ENCODE data around the gene GANC.
"Not testable (repeated sequence)": the region's sequence is repeated elsewhere in the genome, so short reads cannot be mapped to it uniquely, and the experiment has no call there.

The GANC gene

GRCh38 chr15:42272939-42273899 lies at the start of gene GANC, which contains the start of gene TMEM87A:
TSS of gene GANC (plus strand) at chr15:42273201. CDS start at chr15:42274482, 1,281 bp downstream.
TSS of gene TMEM87A (minus strand) at chr15:42273433. CDS start at chr15:42273398, 35 bp downstream.
- H3K4me3 ChIP-seq (ENCODE audit: low read depth, low read length), result peak within 1 kb of the TSS; percentile 75
- DNase-seq (ENCODE audit: low read depth), result peak; percentile 96

DNA sequence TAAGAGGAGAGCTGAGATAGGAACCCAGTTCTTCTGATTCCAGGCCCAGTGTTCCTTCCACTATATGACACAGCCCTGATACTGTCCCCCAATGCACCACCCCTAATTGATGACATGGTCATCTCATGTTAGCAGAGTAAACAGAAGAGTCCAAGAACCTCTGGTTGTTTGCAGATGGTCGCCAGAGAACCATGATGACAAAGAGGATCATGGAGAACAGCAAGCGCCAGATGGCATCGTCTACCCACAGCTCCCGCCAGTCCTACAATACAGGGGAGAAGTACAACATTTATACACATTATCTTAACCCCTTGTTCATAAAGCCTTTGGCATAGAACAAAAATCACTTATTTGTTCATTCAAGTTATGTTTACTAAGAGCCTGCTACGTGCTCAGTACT lies 46.4 kb upstream of the GANC start:
- H3K4me3 ChIP-seq (ENCODE audit: low read depth, low read length), result no peak overlapping the region
- no peak for DNase-seq (ENCODE audit: low read depth)

DNA sequence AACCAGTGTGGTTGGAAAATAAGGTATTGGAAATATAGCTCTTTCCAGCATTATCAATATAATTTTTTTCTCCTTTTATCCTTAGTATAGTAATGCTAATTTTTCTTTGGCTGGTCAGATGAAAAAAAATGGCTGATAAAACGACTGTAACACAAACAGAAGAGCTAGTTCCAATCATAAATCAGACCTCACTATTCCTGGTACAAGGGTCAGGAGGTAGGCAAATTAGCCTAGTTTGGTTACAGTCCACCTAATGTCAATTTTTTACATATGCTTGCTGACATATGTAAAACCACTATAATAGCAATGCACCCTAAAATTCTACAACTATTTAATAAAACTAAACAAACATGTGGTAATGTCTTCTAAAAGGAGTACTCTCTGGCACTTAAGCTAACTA lies 45.0 kb upstream of the GANC start:
- H3K4me3 ChIP-seq (ENCODE audit: low read depth, low read length), result no peak overlapping the region
- no peak for DNase-seq (ENCODE audit: low read depth)

DNA sequence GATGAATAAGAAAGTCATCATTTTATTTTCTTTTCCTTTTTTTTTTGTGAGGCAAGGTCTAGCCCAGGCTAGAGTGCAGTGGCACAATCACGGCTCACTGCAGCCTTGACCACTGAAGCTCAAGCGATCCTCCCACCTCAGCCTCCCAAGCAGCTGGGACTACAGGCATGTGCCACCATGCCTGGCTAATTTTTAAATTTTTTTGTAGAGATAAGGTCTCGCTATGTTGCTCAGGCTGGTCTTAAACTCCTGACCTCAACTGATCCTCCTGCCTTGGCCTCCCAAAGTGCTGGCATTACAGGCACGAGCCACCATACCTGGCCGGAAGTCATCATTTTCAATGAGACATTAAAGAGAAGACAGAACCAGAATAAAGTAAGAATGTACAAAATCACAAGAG lies 44.0 kb upstream of the GANC start:
- not testable (repeated sequence) for DNase-seq (ENCODE audit: low read depth); H3K4me3 ChIP-seq (ENCODE audit: low read depth, low read length)

GRCh38 chr15:42231088-42231487 lies 41.9 kb upstream of the GANC start:
- H3K4me3 ChIP-seq (ENCODE audit: low read depth, low read length), result no peak overlapping the region
- no peak for DNase-seq (ENCODE audit: low read depth)

- H3K4me3 ChIP-seq (ENCODE audit: low read depth, low read length), result no peak overlapping the region
- no peak for DNase-seq (ENCODE audit: low read depth)
These were observed 40.4 kb upstream of the GANC start for GRCh38 chr15:42232606-42233005.

GRCh38 chr15:42233107-42233506 lies 39.9 kb upstream of the GANC start:
- H3K4me3 ChIP-seq (ENCODE audit: low read depth, low read length), result no peak overlapping the region
- DNase-seq (ENCODE audit: low read depth), result no peak

DNA sequence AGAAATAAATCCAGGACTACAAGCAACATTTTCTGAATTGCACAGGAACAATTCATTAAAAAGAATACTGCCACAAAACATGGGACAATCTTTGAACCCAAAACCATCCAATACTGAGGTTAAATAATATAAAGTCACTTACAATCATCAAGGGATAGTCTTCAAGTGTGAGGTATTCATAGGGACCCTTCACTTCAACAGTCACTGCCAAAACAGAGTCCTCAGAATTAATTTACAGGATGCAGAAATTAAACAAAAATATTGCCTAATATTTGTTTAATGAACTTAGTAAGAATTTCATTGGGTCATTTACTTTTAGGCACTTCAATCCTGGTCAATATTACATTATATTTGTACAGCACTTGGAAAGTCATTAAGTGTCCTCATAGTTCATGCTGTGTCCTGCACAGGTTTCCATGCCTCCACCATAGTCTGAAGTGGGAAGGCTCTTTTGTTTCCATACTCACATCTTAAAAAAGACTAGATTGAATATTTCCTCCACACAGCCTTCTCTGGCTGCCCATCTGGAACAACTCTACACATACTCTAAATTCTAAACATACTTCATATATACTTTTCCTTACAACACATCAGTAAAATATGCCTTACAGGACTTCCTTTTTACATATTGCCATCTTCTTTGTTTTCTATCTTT lies 33.3 kb upstream of the GANC start:
- no peak overlapping the region for H3K4me3 ChIP-seq (ENCODE audit: low read depth, low read length)
- DNase-seq (ENCODE audit: low read depth), result no peak

DNA sequence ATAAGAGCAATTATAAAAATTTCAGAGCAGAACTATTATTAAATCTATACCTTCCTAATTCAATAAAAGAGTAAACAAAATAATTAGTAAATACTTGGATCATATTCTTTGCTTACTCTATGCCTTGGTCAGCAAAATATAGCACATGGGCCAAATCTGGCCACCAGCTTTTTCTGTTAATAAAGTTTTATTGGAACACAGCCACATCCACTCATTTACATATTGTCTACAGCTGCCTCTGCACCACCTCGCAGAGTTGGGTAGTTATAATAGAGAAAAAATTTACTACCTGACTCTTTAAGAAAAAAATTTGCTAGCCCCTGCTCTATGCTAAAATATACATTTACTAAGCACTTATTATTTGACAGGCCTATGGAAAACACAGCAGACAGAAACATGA lies 32.2 kb upstream of the GANC start:
- no peak overlapping the region for H3K4me3 ChIP-seq (ENCODE audit: low read depth, low read length)
- DNase-seq (ENCODE audit: low read depth), result no peak

DNA sequence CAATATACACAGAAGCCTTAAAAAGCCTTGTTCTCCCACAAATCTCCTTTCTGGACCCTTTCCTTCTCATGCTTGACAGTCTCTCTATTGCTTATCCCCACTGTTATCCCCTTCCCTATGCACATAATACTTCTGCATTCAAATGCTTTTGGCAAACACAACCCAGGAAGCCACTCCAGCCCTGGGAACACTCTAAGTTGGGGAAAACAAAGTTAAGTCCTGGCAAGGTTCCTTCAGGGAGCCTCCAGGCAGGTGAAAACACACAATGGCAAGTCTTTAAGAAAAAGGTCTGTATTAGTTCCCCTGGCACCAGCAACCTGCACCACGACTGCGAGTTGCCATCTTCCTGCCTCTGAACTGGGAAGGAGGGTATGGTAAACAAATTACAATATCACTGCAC lies 19.7 kb upstream of the GANC start:
- H3K4me3 ChIP-seq (ENCODE audit: low read depth, low read length), result no peak overlapping the region
- no peak for DNase-seq (ENCODE audit: low read depth)

- DNase-seq (ENCODE audit: low read depth), result no peak
These were observed 8.2 kb upstream of the GANC start for GRCh38 chr15:42264795-42265194.

DNA sequence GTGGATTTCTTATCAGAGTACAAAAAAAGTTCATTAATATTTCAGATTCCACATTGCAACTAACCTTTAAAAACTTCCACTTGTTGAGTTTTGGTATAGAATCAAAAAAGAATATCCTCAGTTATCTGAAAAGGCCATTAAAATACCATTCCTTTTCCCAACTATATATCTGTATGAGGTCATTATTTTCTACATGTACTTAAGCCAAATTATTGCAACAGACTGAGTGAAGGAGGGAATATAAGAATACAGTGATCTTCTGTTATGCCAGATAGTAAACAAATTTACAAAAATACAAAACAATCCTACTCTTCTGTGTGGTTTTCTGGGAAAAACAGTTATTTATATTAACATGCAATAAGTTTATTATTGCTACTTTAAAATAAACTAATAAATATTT lies 5.7 kb upstream of the GANC start:
- H3K4me3 ChIP-seq (ENCODE audit: low read depth, low read length), result no peak overlapping the region
- no peak for DNase-seq (ENCODE audit: low read depth)

More at GRCh38 chr15:42264795-42265194, 8.2 kb upstream of the GANC start:
- no peak overlapping the region for H3K4me3 ChIP-seq (ENCODE audit: low read depth, low read length)

GRCh38 chr15:42270551-42270950 lies 2.5 kb upstream of the GANC start:
- no peak for DNase-seq (ENCODE audit: low read depth)
- no peak overlapping the region for H3K4me3 ChIP-seq (ENCODE audit: low read depth, low read length)

DNA sequence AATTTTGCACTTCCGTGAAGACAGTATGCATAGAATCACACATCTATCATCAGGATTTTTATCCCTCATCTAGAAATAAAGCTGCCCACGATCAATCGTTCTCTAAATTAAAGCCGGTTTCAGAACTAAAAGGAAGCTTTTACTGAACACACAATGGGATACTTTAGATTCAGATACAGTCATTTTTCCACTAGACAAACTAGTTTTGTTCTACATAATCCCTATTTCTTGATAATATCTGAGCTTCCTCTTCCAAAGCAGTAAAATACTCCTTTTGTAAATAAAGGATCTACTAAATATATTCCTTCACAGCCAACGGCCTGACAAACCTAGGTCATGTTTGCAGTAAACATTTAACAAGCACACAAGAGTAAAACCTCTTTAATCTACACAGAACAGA lies 2.0 kb upstream of the GANC start:
- H3K4me3 ChIP-seq (ENCODE audit: low read depth, low read length), result peak overlapping the region; percentile 29
- DNase-seq (ENCODE audit: low read depth), result no peak

- DNase-seq (ENCODE audit: low read depth), result peak; percentile 33
These were observed 1.1 kb downstream of the GANC start for GRCh38 chr15:42273900-42274701.

DNA sequence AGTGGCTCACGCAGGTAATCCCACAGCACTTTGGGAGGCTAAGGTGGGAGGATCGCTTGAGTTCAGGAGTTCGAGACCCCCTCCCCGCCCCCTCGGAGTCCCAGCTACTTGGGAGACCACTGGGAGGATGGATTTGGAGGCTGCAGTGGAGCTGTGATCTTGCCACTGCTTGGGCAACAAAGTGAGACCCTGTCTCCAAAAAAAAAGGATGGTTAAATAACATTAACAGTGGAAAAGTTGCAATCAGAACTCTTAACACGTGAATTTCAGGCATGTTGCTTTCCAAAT lies 1.6 kb downstream of the GANC start:
- no peak for DNase-seq (ENCODE audit: low read depth)

More at GRCh38 chr15:42273900-42274701, 1.1 kb downstream of the GANC start:
- peak overlapping the region; percentile 75 for H3K4me3 ChIP-seq (ENCODE audit: low read depth, low read length)

DNA sequence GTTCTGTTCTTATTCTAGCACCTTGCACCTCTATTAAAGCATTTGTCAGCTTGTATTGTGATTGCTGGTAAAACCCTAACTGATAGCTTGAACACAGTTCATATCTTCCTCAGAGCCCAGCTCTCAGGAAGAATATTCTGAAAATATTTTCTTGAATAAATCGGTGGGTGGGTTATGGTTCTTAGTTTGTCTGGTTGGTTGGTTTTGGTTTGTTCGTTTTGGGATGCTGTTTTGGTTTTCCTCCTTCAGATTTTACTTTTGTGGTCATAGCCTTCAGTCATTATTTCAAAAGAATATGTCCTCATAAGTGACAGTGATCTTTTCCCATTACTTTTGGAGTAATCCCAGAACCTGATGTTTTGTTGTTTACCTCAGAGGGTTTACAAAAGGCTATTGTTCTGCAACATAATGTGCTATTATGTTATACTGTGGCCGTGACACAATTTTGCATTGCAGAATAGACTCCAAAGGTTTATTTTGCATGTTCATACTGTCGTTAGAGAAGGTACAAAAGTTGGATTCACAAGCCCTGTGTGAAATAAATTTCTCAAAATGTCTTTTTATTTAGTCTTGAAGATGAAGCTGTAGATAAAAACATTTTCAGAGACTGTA lies 2.9 kb downstream of the GANC start:
- no peak overlapping the region for H3K4me3 ChIP-seq (ENCODE audit: low read depth, low read length)
- DNase-seq (ENCODE audit: low read depth), result no peak

More for the DNA sequence above, 1.6 kb downstream of the GANC start:
- H3K4me3 ChIP-seq (ENCODE audit: low read depth, low read length), result peak overlapping the region; percentile 75

- no peak for DNase-seq (ENCODE audit: low read depth)
These were observed 3.8 kb downstream of the GANC start for GRCh38 chr15:42276762-42277161.

GRCh38 chr15:42279234-42279723 lies 6.3 kb downstream of the GANC start:
- H3K4me3 ChIP-seq (ENCODE audit: low read depth, low read length), result no peak overlapping the region
- no peak for DNase-seq (ENCODE audit: low read depth)

More at GRCh38 chr15:42276762-42277161, 3.8 kb downstream of the GANC start:
- H3K4me3 ChIP-seq (ENCODE audit: low read depth, low read length), result no peak overlapping the region
